ENCODE data around the gene CFAP100.

- no peak for TF ChIP-seq CTCF (IDR thresholded peaks at IDR 0.05)
- TF ChIP-seq ZFX (IDR thresholded peaks at IDR 0.05; ENCODE audit: borderline replicate concordance), result no peak
These were observed 19.7 kb downstream of the CFAP100 start for GRCh38 chr3:126414406-126414805.
